IMR-90 (cell line): Measurements from ENCODE around the gene RAB41. TPM values are rescaled to one million over a fixed set of nuclear protein-coding genes. Genes with fewer than 3 reads are reported as not detected.

Experiments
- ATAC-seq: fragments of 200-7000 bp; cut with Tn5 transposase; 2 replicates; pipeline ENCODE4 v1.9.1; 2020; ENCODE audit warnings: low read depth, mild to moderate bottlenecking, moderate library complexity
- BruUV-seq: library from RNA; stranded (reverse); fragments of 400-500 nt; replicated peaks from 2 replicates; lab custom pipeline; 2021; lab: Mats Ljungman, UMichigan
- CTCF ChIA-PET: fragments of 300-600 bp; formaldehyde crosslinking; extraction: SDS; loops from one replicate; lab custom pipeline; 2021; ENCODE audit warnings: antibody characterized with exemption; lab: Yijun Ruan, JAX
- POLR2A ChIA-PET: fragments of 300-600 bp; sonication (Branson Sonifier 250); formaldehyde crosslinking; loops from one replicate; lab custom pipeline; 2022; ENCODE audit warnings: antibody characterized with exemption; ENCODE audit not compliant: unreplicated experiment; lab: Charles Lee
- DNase-seq: peaks from one replicate; pipeline ENCODE4 v3.0.0; 2013
- H2AFZ ChIP-seq: replicated peaks from 2 replicates; pipeline ENCODE3; 2013; ENCODE audit warnings: low read length, mild to moderate bottlenecking; ENCODE audit not compliant: poor library complexity
- H2AK5ac ChIP-seq: 2 replicates; pipeline ENCODE4 v1.6.1; 2013; ENCODE audit warnings: low read depth, low read length, inconsistent platforms
- H2AK9ac ChIP-seq: replicated peaks from 2 replicates; pipeline ENCODE3; 2013; ENCODE audit warnings: mild to moderate bottlenecking, low read depth, low read length, moderate library complexity; ENCODE audit not compliant: poor library complexity
- H2BK120ac ChIP-seq: 2 replicates; pipeline ENCODE4 v1.6.1; 2013; ENCODE audit warnings: low read depth, low read length, inconsistent platforms
- H2BK15ac ChIP-seq: 3 replicates; pipeline ENCODE4 v1.6.1; 2013; ENCODE audit warnings: low read depth, low read length, inconsistent platforms
- H2BK20ac ChIP-seq: 2 replicates; pipeline ENCODE4 v1.6.1; 2013; ENCODE audit warnings: low read depth, mild to moderate bottlenecking, inconsistent platforms, low read length, moderate library complexity
- H2BK5ac ChIP-seq: 2 replicates; pipeline ENCODE4 v1.6.1; 2013; ENCODE audit warnings: mild to moderate bottlenecking, low read depth, low read length, inconsistent platforms; ENCODE audit not compliant: poor library complexity, severe bottlenecking
- H3K14ac ChIP-seq: replicated peaks from 2 replicates; pipeline ENCODE4 v1.6.1; 2013; ENCODE audit warnings: low read depth, low read length, inconsistent platforms
- H3K18ac ChIP-seq: 2 replicates; pipeline ENCODE4 v1.6.1; 2013; ENCODE audit warnings: low read depth, low read length, control low read depth
- H3K23ac ChIP-seq: 2 replicates; pipeline ENCODE4 v1.6.1; 2013; ENCODE audit warnings: low read depth, low read length, inconsistent platforms
- H3K27ac ChIP-seq: 2 replicates; pipeline ENCODE4 v1.5.1; 2013; ENCODE audit warnings: mild to moderate bottlenecking, control low read depth, low read length; ENCODE audit not compliant: insufficient read depth
- H3K27me3 ChIP-seq: 2 replicates; pipeline ENCODE4 v1.6.1; 2013; ENCODE audit warnings: low read length; ENCODE audit not compliant: control insufficient read depth, insufficient read depth
- H3K36me3 ChIP-seq: 2 replicates; pipeline ENCODE4 v1.6.1; 2013; ENCODE audit warnings: low read length, mixed read lengths; ENCODE audit not compliant: control insufficient read depth, insufficient read depth
- H3K4ac ChIP-seq: 2 replicates; pipeline ENCODE4 v1.6.1; 2013; ENCODE audit warnings: low read depth, low read length, inconsistent platforms
- H3K4me1 ChIP-seq: 2 replicates; pipeline ENCODE4 v1.6.1; 2013; ENCODE audit warnings: low read length, mixed read lengths; ENCODE audit not compliant: control insufficient read depth, insufficient read depth
- H3K4me2 ChIP-seq: 2 replicates; pipeline ENCODE4 v1.6.1; 2013; ENCODE audit warnings: low read depth, mild to moderate bottlenecking, control low read depth, low read length, moderate library complexity
- H3K4me3 ChIP-seq: 2 replicates; pipeline ENCODE4 v1.5.1; 2013; ENCODE audit warnings: low read depth, mild to moderate bottlenecking, control low read depth, low read length, moderate library complexity; ENCODE audit not compliant: insufficient read depth
- H3K56ac ChIP-seq: 2 replicates; pipeline ENCODE4 v1.6.1; 2013; ENCODE audit warnings: low read length, inconsistent platforms; ENCODE audit not compliant: insufficient read depth; ENCODE audit errors: extremely low read depth
- H3K79me1 ChIP-seq, 2 experiments: 2 replicates each; pipeline ENCODE4 v1.6.1; 2013; ENCODE audit warnings: low read length in 2 of 2, inconsistent platforms in 1 of 2, low read depth in 1 of 2
- H3K9ac ChIP-seq: 2 replicates; pipeline ENCODE4 v1.6.1; 2013; ENCODE audit warnings: low read depth, low read length, control low read depth
- H3K9me1 ChIP-seq: 2 replicates; pipeline ENCODE4 v1.6.1; 2013; ENCODE audit warnings: low read length, inconsistent platforms; ENCODE audit not compliant: insufficient read depth
- H3K9me3 ChIP-seq: 2 replicates; pipeline ENCODE4 v1.6.1; 2013; ENCODE audit warnings: low read length; ENCODE audit not compliant: control insufficient read depth, insufficient read depth
- H4K20me1 ChIP-seq: 2 replicates; pipeline ENCODE4 v1.6.1; 2013; ENCODE audit warnings: low read length, inconsistent platforms; ENCODE audit not compliant: insufficient read depth
- H4K5ac ChIP-seq: 2 replicates; pipeline ENCODE4 v1.6.1; 2013; ENCODE audit warnings: mild to moderate bottlenecking, low read depth, low read length, control low read depth
- H4K8ac ChIP-seq, 2 experiments: 2 replicates each; pipeline ENCODE4 v1.6.1; 2013; ENCODE audit warnings: low read depth in 2 of 2, low read length in 2 of 2, control low read depth in 1 of 2, inconsistent platforms in 1 of 2
- H4K91ac ChIP-seq: 2 replicates; pipeline ENCODE4 v1.6.1; 2013; ENCODE audit warnings: low read depth, low read length, inconsistent platforms; ENCODE audit not compliant: insufficient read depth
- BHLHE40 ChIP-seq: fragments of 150-350 bp; IDR thresholded peaks from 2 replicates; pipeline ENCODE4 v1.6.1; 2016; ENCODE audit warnings: mild to moderate bottlenecking, low read depth, low read length
- CEBPB ChIP-seq: IDR thresholded peaks from 2 replicates; pipeline ENCODE4 v1.6.1; 2012; ENCODE audit warnings: low read depth, low read length, improper control_type of control experiment
- CHD1 ChIP-seq: IDR thresholded peaks from 2 replicates; pipeline ENCODE4 v1.6.1; 2012; ENCODE audit warnings: low read depth, low read length, improper control_type of control experiment
- CTCF ChIP-seq: conservative IDR thresholded peaks from 2 replicates; pipeline ENCODE4 v1.5.1; 2012; ENCODE audit warnings: mild to moderate bottlenecking, low read depth, low read length, improper control_type of control experiment
- ELK1 ChIP-seq: fragments of 150-350 bp; IDR thresholded peaks from 2 replicates; pipeline ENCODE4 v1.6.1; 2016; ENCODE audit warnings: low read depth, mild to moderate bottlenecking, low read length, moderate library complexity, borderline replicate concordance
- FOS ChIP-seq: fragments of 150-350 bp; IDR thresholded peaks from 2 replicates; pipeline ENCODE4 v1.6.1; 2016; ENCODE audit warnings: low read depth, low read length
- MAFK ChIP-seq: IDR thresholded peaks from 2 replicates; pipeline ENCODE4 v1.6.1; 2012; ENCODE audit warnings: low read depth, low read length, improper control_type of control experiment
- MAZ ChIP-seq: IDR thresholded peaks from 2 replicates; pipeline ENCODE4 v1.6.1; 2012; ENCODE audit warnings: low read depth, mild to moderate bottlenecking, low read length, improper control_type of control experiment, moderate library complexity, borderline replicate concordance
- MXI1 ChIP-seq: IDR thresholded peaks from 2 replicates; pipeline ENCODE4 v1.6.1; 2012; ENCODE audit warnings: low read depth, mild to moderate bottlenecking, low read length, moderate library complexity, borderline replicate concordance
- NFE2L2 ChIP-seq: fragments of 150-350 bp; IDR thresholded peaks from 2 replicates; pipeline ENCODE4 v1.6.1; 2016; ENCODE audit warnings: low read depth, mild to moderate bottlenecking, low read length
- POLR2A ChIP-seq: IDR thresholded peaks from 2 replicates; pipeline ENCODE4 v1.6.1; 2012; ENCODE audit warnings: mild to moderate bottlenecking, low read depth, low read length
- RAD21 ChIP-seq: IDR thresholded peaks from 2 replicates; pipeline ENCODE4 v1.6.1; 2012; ENCODE audit warnings: low read length, improper control_type of control experiment
- RCOR1 ChIP-seq: IDR thresholded peaks from 2 replicates; pipeline ENCODE4 v1.6.1; 2012; ENCODE audit warnings: mild to moderate bottlenecking, low read length, improper control_type of control experiment; ENCODE audit not compliant: insufficient replicate concordance
- RFX5 ChIP-seq: IDR thresholded peaks from 2 replicates; pipeline ENCODE4 v1.8.0; 2012; ENCODE audit warnings: low read depth, mild to moderate bottlenecking, low read length, moderate library complexity
- SMC3 ChIP-seq: fragments of 150-350 bp; IDR thresholded peaks from 2 replicates; pipeline ENCODE4 v1.6.1; 2016; ENCODE audit warnings: low read depth, mild to moderate bottlenecking, antibody characterized with exemption, low read length, moderate library complexity
- USF2 ChIP-seq: fragments of 150-350 bp; IDR thresholded peaks from 2 replicates; pipeline ENCODE4 v1.6.1; 2017; ENCODE audit warnings: mild to moderate bottlenecking, antibody characterized with exemption, low read length, low read depth
- WGBS, 2 experiments: methylation state at CpG; one replicate each; pipeline versions ENCODE4 v1.1.5 to v1.1.7; 2013; ENCODE audit warnings: missing lambda C conversion rate in 2 of 2; ENCODE audit not compliant: insufficient read length in 1 of 2; ENCODE audit errors: extremely low coverage in 2 of 2; 5-methylcytosine and 5-hydroxymethylcytosine counted together
- dilution Hi-C: fragments of 300-500 bp; cut with HindIII; formaldehyde crosslinking; loops from one replicate; pipeline ENCODE4 v1.14.3; 2018; ENCODE audit warnings: low sequenced_read_pairs; ENCODE audit not compliant: unreplicated experiment
- in situ Hi-C: fragments of 300-500 bp; cut with MboI; formaldehyde crosslinking; loops from 3 replicates; pipeline ENCODE4 v1.14.3; 2019; ENCODE audit warnings: low sequenced_read_pairs, inconsistent platforms, mixed read lengths
- intact Hi-C: fragments of 100-400 bp; cut with micrococcal nuclease; formaldehyde crosslinking; loops from 2 replicates; pipeline ENCODE4 v1.10.0; 2022
- polyA plus RNA-seq, 3 experiments: library from polyadenylated mRNA; depleted of rRNA; stranded (reverse); fragments of >200 nt; gene quantifications; 2 replicates each; pipeline ENCODE4 v1.2.3, GENCODE V29; 2012; ENCODE audit warnings: low replicate concordance in 1 of 3
- total RNA-seq: library from RNA; depleted of rRNA; stranded (reverse); fragments of >200 nt; gene quantifications from 2 replicates; pipeline ENCODE4 v1.2.3, GENCODE V29; 2012

RAB41 gene
- total and polyA plus RNA-seq, 2 of the 4 experiments (the other 2 are of a cell fraction) = not detected

- Histone ChIP-seq H3K9me1 (no peaks in the 10 kb centered on the region), H4K8ac (no peak overlapping the region), H2AK5ac (no peak overlapping the region), H4K91ac (no peak overlapping the region), H2BK15ac (no peak overlapping the region), H3K4me1 (no peaks in the 10 kb centered on the region), H3K4me2 (peak overlapping the region; percentile 86), H3K9ac (no peak overlapping the region), H4K5ac (no peak overlapping the region), H2AK9ac (no peak overlapping the region), H3K9me3 (no peaks in the 10 kb centered on the region), H3K14ac (no peak overlapping the region), H2BK20ac (no peak overlapping the region), H3K36me3 (no peaks in the 10 kb centered on the region), H3K27me3 (no peaks in the 10 kb centered on the region), H3K79me1 (no peaks in the 10 kb centered on the region; a peak in 2 of 4 replicates), H3K56ac (no peak overlapping the region), H3K4me3 (no peak overlapping the region), H2BK120ac (no peak overlapping the region), H3K27ac (no peak overlapping the region; the same call in 1 of the 2 replicates), H2BK5ac (no peak overlapping the region), H3K18ac (no peak overlapping the region), H4K20me1 (no peaks in the 10 kb centered on the region), H3K23ac (no peak overlapping the region), H2AFZ (no peak overlapping the region), H3K4ac (no peak overlapping the region)
- no CpG with 5 or more reads among the region's 3 CpGs for WGBS, 2 experiments
- no TSS peak for BruUV-seq
- dilution Hi-C loops (no loop called here), in situ Hi-C loops (no loop called here), intact Hi-C loops (no loop called here)
- peak; percentile 37; the same call in 1 of the 2 replicates for ATAC-seq
- TF ChIP-seq SMC3 (no peak), RFX5 (no peak), NFE2L2 (no peak), ELK1 (no peak), CHD1 (no peak), CTCF (no peak), POLR2A (no peak), USF2 (no peak), FOS (no peak), BHLHE40 (no peak), RAD21 (no peak), CEBPB (no peak), MAZ (no peak), RCOR1 (no peak), MAFK (no peak), MXI1 (no peak)
- peak; percentile 52 for DNase-seq
- ChIA-PET POLR2A (no interaction called here), CTCF (no interaction called here)
These were observed 19.7 kb downstream of the RAB41 start for GRCh38 chrX:70301716-70302115.
